ENCODE data around the gene ARHGAP27. TPM values are rescaled to one million over a fixed set of nuclear protein-coding genes. Genes with fewer than 3 reads are reported as not detected.

ARHGAP27 gene
- total RNA-seq, 3 donors from 2014 or later (not counting 1 experiment from before 2014, with no cell fraction given): 125 to 141 (median 126) TPM

Other genes starting within 250 kb of the ARHGAP27 start
- gene FMNL1, start 211.0 kb downstream of the ARHGAP27 start, total RNA-seq: 100 to 1,000 TPM; 741 to 836 (median 752) TPM
- under 1 TPM in 1 of 3 donors, not detected in 2; 0.43 TPM for gene SPATA32, start 170.8 kb downstream of the ARHGAP27 start, total RNA-seq
- gene MAP3K14, start 115.8 kb downstream of the ARHGAP27 start, total RNA-seq: 10 to 100 TPM; 28.0 to 31.9 (median 31.6) TPM
- gene PLEKHM1, start 57.9 kb upstream of the ARHGAP27 start, total RNA-seq: 100 to 1,000 TPM; 140 to 160 (median 158) TPM

Measured in natural killer cell (primary cell).